ENCODE measurements around the gene MTMR12. TPM values are rescaled to one million over a fixed set of nuclear protein-coding genes. Genes with fewer than 3 reads are reported as not detected.

The MTMR12 gene
- total and polyA plus RNA-seq, 10 of the 15 experiments (the other 5 are each of a cell fraction or from before 2014, with no cell fraction given), result 5.0 to 22.9 (median 16.3) TPM

GRCh38 chr5:32355686-32356085 lies 42.9 kb upstream of the MTMR12 start:
- FAIRE-seq (no peak), ATAC-seq (no peak), DNase-seq (ENCODE audit: low read depth, low spot score) (no peak)
- Histone ChIP-seq H3K27me3 (replicated peaks in 1 of 2; ENCODE audit: control insufficient read depth in 2 of 2, insufficient read depth in 2 of 2, low read length in 1 of 2) (no peaks in the 10 kb centered on the region), H3K4me2 (ENCODE audit: control insufficient read depth, insufficient read depth) (no peak overlapping the region), H4K20me1 (ENCODE audit: control insufficient read depth, insufficient read depth) (no peaks in the 10 kb centered on the region), H3K4me3 (no peak overlapping the region), H3K36me3 (ENCODE audit: control insufficient read depth in 2 of 2, insufficient read depth in 2 of 2, low read length in 1 of 2) (peaks cover 0 to 16% of the 10 kb centered on the region in 2 experiments), H3K9ac (ENCODE audit: control insufficient read depth, insufficient read depth, low read length) (no peak overlapping the region), H3K27ac (ENCODE audit: control insufficient read depth, insufficient read depth) (no peak overlapping the region), H2AFZ (ENCODE audit: control insufficient read depth, low read depth, low read length) (no peak overlapping the region), H3K79me2 (ENCODE audit: control insufficient read depth, insufficient read depth, low read length) (no peaks in the 10 kb centered on the region), H3K4me1 (ENCODE audit: control insufficient read depth, insufficient read depth, low read length) (no peaks in the 10 kb centered on the region), H3K9me3 (replicated peaks; ENCODE audit: control insufficient read depth, insufficient read depth, low read length) (no peaks in the 10 kb centered on the region)
- TF ChIP-seq, protein P1, sequence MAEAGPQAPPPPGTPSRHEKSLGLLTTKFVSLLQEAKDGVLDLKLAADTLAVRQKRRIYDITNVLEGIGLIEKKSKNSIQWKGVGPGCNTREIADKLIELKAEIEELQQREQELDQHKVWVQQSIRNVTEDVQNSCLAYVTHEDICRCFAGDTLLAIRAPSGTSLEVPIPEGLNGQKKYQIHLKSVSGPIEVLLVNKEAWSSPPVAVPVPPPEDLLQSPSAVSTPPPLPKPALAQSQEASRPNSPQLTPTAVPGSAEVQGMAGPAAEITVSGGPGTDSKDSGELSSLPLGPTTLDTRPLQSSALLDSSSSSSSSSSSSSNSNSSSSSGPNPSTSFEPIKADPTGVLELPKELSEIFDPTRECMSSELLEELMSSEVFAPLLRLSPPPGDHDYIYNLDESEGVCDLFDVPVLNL (IDR thresholded peaks at IDR 0.05; ENCODE audit: low read depth, low read length), result no peak
- TF ChIP-seq HCFC1 (IDR thresholded peaks at IDR 0.05; ENCODE audit: low read length) (no peak), ZBTB11 (CRISPR knock-in tag; IDR thresholded peaks at IDR 0.05) (no peak), MEF2A (IDR thresholded peaks at IDR 0.05; ENCODE audit: insufficient read depth, low read depth, low read length) (no peak)
- RAD21 ChIA-PET (ENCODE audit: unreplicated experiment), result no interaction called here
- CTCF ChIA-PET, result interaction anchor here (1.1 kb wide), 1 partner anchor 26 kb away, joined by 5 read pairs; no protein-coding TSS in a partner anchor
- intact Hi-C loops (cut with micrococcal nuclease; ENCODE audit: unreplicated experiment) (no loop called here), in situ Hi-C loops (cut with MboI) (no loop called here)
- no TSS peak for BruUV-seq (replicated peaks)
- SMC1A ChIA-PET (ENCODE audit: uncharacterized antibody, unreplicated experiment), result interaction anchor here (1.6 kb wide), 1 partner anchor 143 kb away, joined by 3 read pairs; no protein-coding TSS in a partner anchor
- POLR2A ChIA-PET, result no interaction called here
- WGBS (ENCODE audit: insufficient coverage, insufficient replicate concordance, low lambda C conversion rate, missing lambda C conversion rate), result 96% methylated on average over 4 of the region's 4 CpGs
